ENCODE measurements around the gene C1S. TPM values are rescaled to one million over a fixed set of nuclear protein-coding genes. Genes with fewer than 3 reads are reported as not detected.

The C1S gene
- total and polyA plus RNA-seq, 2 donors (not counting 3 experiments of a cell fraction or from before 2014, with no cell fraction given) = 0.32 to 0.38 TPM

- no peak for DNase-seq (ENCODE audit: low read depth, low spot score)
- intact Hi-C loops (cut with micrococcal nuclease) (loop anchor here (1.0 to 5.0 kb wide), 6 partner anchors 16 to 221 kb away; partner anchors contain the start of genes C12orf57, C1RL, EMG1 and LPCAT3), dilution Hi-C loops (cut with MboI; ENCODE audit: extremely low pct_ligation_motif_present, low sequenced_read_pairs) (no loop called here)
- BruUV-seq (replicated peaks) = no TSS peak
- Histone ChIP-seq H3K9me3 (replicated peaks; ENCODE audit: control insufficient read depth, insufficient read depth, low read length) (no peaks in the 10 kb centered on the region), H3K27ac (ENCODE audit: insufficient read depth, low read depth, low read length) (no peak overlapping the region), H3K9ac (replicated peaks; ENCODE audit: extremely low read depth, insufficient read depth, low read length) (no peak overlapping the region), H3K4me3 (replicated peaks in 1 of 3; ENCODE audit: insufficient read depth in 1 of 3, low read depth in 1 of 3, low read length in 3 of 3) (no peak overlapping the region), H3K27me3 (ENCODE audit: control insufficient read depth in 2 of 2, insufficient read depth in 2 of 2, low read length in 2 of 2) (peaks cover 0 to 13% of the 10 kb centered on the region in 2 experiments), H2AFZ (ENCODE audit: low read depth, low read length) (peak overlapping the region; percentile 56), H3K36me3 (ENCODE audit: control insufficient read depth in 2 of 2, extremely low read depth in 1 of 2, insufficient read depth in 2 of 2, low read length in 2 of 2) (no peaks in the 10 kb centered on the region), H3K4me2 (ENCODE audit: insufficient read depth, low read length) (no peak overlapping the region), H3K9me1 (replicated peaks; ENCODE audit: control insufficient read depth, extremely low read depth, insufficient read depth, low read length) (no peaks in the 10 kb centered on the region), H3K79me2 (ENCODE audit: control insufficient read depth, insufficient read depth, low read length) (no peaks in the 10 kb centered on the region), H3K4me1 (ENCODE audit: control insufficient read depth, extremely low read depth, insufficient read depth, low read length) (peaks cover 6% of the 10 kb centered on the region), H4K20me1 (replicated peaks; ENCODE audit: control insufficient read depth, extremely low read depth, insufficient read depth, low read length) (no peaks in the 10 kb centered on the region)
- ChIA-PET POLR2A (no interaction called here), CTCF (interaction anchor here (1.0 to 1.5 kb wide), 3 partner anchors 19 to 148 kb away, joined by 3 to 6 read pairs (median 3); no protein-coding TSS in a partner anchor)
- no peak for FAIRE-seq
- TF ChIP-seq MYC (IDR thresholded peaks at IDR 0.05; ENCODE audit: low read depth, low read length) = no peak
- no peak for TF ChIP-seq JUN (IDR thresholded peaks at IDR 0.05; ENCODE audit: borderline replicate concordance, insufficient read depth, insufficient read length, low read depth)
- TF ChIP-seq GATA2 (IDR thresholded peaks at IDR 0.05; ENCODE audit: insufficient read depth, insufficient read length, low read depth, low read length) = no peak
- no peak for TF ChIP-seq POLR2AphosphoS5 (IDR thresholded peaks at IDR 0.05; ENCODE audit: insufficient read depth, low read depth, low read length)
- no peak for TF ChIP-seq MAX (IDR thresholded peaks at IDR 0.05; ENCODE audit: insufficient read depth, insufficient read length)
- TF ChIP-seq POLR2A (IDR thresholded peaks at IDR 0.05; ENCODE audit: low read depth, low read length) = no peak
- no peak for TF ChIP-seq FOS (IDR thresholded peaks at IDR 0.05; ENCODE audit: borderline replicate concordance, insufficient read depth, low read length)
- no peak for TF ChIP-seq CTCF (IDR thresholded peaks at IDR 0.05; ENCODE audit: extremely low read depth in 1 of 2, insufficient read depth in 1 of 2, low read depth in 1 of 2, low read length in 2 of 2)
- no peak for TF ChIP-seq EZH2 (IDR thresholded peaks at IDR 0.05; ENCODE audit: borderline replicate concordance, low read depth, low read length, severe bottlenecking)
These were observed 32.5 kb downstream of the C1S start for GRCh38 chr12:7092986-7093460.

Measured in endothelial cell of umbilical vein (primary cell).